ENCODE data around the gene DPRX. TPM values are rescaled to one million over a fixed set of nuclear protein-coding genes. Genes with fewer than 3 reads are reported as not detected.

Gene DPRX
- total RNA-seq, 1 experiment from 2014 or later = not detected

- no peak overlapping the region for H3K27ac Mint-ChIP-seq
- peaks cover 8% of the 10 kb centered on the region for H3K9me3 Mint-ChIP-seq
- no peak for DNase-seq (ENCODE audit: low spot score)
- ATAC-seq = no peak
- ChIA-PET POLR2A (no interaction called here), CTCF (no interaction called here)
- peaks cover 4% of the 10 kb centered on the region; the same call in 1 of the 2 replicates for H3K27me3 Mint-ChIP-seq (ENCODE audit: low read depth)
- peaks cover 31% of the 10 kb centered on the region for H3K36me3 Mint-ChIP-seq
- no peak for TF ChIP-seq USF2 (CRISPR knock-in tag; IDR thresholded peaks at IDR 0.05)
- TF ChIP-seq MLX (CRISPR knock-in tag; IDR thresholded peaks at IDR 0.05) = no peak
- TF ChIP-seq AR (CRISPR knock-in tag; IDR thresholded peaks at IDR 0.05) = no peak
- no peak for TF ChIP-seq E2F1 (CRISPR knock-in tag; IDR thresholded peaks at IDR 0.05)
- TF ChIP-seq SP1 (CRISPR knock-in tag; conservative IDR thresholded peaks at IDR 0.05) = no peak
- no peak for TF ChIP-seq MYBL2 (CRISPR knock-in tag; IDR thresholded peaks at IDR 0.05)
- no peak for TF ChIP-seq ATF6 (CRISPR knock-in tag; IDR thresholded peaks at IDR 0.05)
- TF ChIP-seq RELA (CRISPR knock-in tag; IDR thresholded peaks at IDR 0.05; ENCODE audit: borderline replicate concordance) = no peak
- no peak for TF ChIP-seq ZBTB21 (CRISPR knock-in tag; IDR thresholded peaks at IDR 0.05; ENCODE audit: borderline replicate concordance)
- TF ChIP-seq TEAD1 (CRISPR knock-in tag; IDR thresholded peaks at IDR 0.05) = no peak
- TF ChIP-seq ZNF423 (CRISPR knock-in tag; IDR thresholded peaks at IDR 0.05) = no peak
- no peak for TF ChIP-seq TEAD4 (CRISPR knock-in tag; IDR thresholded peaks at IDR 0.05)
- no peak for TF ChIP-seq ZNF138 (CRISPR knock-in tag; conservative IDR thresholded peaks at IDR 0.05)
- TF ChIP-seq AFF4 (CRISPR knock-in tag; IDR thresholded peaks at IDR 0.05; ENCODE audit: borderline replicate concordance) = no peak
- no peak for TF ChIP-seq CREB1 (CRISPR knock-in tag; IDR thresholded peaks at IDR 0.05)
- no peak for TF ChIP-seq ZNF121 (CRISPR knock-in tag; IDR thresholded peaks at IDR 0.05)
- TF ChIP-seq ZNF416 (CRISPR knock-in tag; IDR thresholded peaks at IDR 0.05) = no peak
- TF ChIP-seq OVOL2 (CRISPR knock-in tag; IDR thresholded peaks at IDR 0.05; ENCODE audit: borderline replicate concordance) = no peak
- H3K4me1 Mint-ChIP-seq = peaks cover 31% of the 10 kb centered on the region
- no peak overlapping the region for H3K4me3 Mint-ChIP-seq
These were observed 15.6 kb downstream of the DPRX start for GRCh38 chr19:53647350-53647749.

Measured in WTC11 (cell line).